ENCODE results near the gene TBC1D10A.

TBC1D10A gene

DNA sequence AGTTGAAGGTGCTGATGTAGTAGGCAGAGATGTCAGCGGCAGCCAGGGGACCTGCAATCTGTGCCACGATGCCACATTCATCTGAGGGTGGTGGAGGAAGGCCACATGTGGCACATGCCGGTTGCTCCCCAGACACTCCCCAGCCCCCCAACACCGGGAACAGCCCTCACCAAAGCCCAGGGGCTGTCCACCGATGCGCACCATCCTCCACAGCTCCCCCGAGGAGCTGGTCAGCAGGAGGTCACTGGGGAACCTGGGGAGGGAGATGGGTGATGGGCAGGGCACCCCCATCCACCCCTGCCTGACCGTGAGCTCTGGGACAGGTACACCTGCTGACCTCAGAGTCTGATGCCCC lies 40.9 kb downstream of the TBC1D10A start:
- no peak for DNase-seq (ENCODE audit: low spot score)

DNA sequence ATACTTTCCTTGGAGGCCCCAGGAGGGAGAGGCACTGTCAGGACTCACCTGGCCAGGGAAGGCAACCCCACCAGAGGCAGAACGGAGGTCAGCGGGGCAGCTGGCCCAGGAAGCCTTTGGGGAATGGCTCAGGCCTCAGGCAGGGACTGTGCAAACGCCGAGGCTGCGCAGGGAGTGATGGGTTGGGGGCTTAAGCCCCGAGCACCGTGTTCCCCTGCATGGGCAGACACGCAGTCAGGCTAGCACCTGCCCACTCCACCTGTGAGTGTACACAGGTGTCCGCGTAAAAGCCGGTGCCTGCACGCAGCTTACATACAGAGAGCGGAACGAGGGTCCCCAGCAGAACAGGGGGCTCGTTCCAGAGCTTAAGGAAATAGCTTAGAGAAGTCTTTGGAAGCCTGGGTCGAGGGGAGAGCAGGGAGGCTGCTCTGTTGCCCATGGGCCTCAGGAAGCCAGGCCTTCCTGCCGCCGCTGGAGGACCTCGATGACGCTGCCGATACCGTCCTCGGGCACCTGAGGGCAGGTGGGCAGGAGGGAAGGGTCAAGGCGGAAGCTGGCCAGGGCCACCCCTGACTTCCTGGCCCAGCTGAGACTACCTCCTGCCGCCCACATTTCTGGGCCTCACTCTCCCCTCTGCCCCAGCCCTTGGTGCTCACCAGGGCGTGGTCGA lies 41.4 kb downstream of the TBC1D10A start:
- DNase-seq (ENCODE audit: low spot score), result no peak

- no peak for DNase-seq (ENCODE audit: low spot score)
Measured at GRCh38 chr22:30284666-30285065, 42.1 kb downstream of the TBC1D10A start.

GRCh38 chr22:30284172-30284571 lies 42.6 kb downstream of the TBC1D10A start:
- DNase-seq (ENCODE audit: low spot score), result no peak

DNA sequence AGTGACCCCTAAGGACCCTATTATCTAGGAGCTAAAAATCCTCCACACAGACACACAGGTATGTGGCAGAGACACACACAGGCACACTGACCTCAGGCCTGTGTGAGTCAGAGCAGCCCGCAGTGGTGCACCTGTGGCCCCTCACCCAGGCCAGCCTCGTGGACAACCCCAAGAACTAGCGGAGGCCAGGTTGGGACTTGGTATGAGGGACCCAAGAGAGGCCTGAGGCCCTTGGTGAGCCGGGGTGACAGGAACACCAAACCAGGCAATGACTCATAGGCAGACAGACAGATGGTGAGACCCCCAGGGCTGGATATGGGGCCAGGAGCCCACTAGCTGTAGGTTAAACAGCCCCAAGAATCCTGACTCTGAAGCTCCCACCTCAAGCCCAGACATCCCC lies 43.4 kb downstream of the TBC1D10A start:
- DNase-seq (ENCODE audit: low spot score), result no peak

GRCh38 chr22:30282616-30283046 lies 44.1 kb downstream of the TBC1D10A start:
- DNase-seq (ENCODE audit: low spot score), result no peak

GRCh38 chr22:30280505-30280904 lies 46.2 kb downstream of the TBC1D10A start:
- DNase-seq (ENCODE audit: low spot score), result no peak

DNA sequence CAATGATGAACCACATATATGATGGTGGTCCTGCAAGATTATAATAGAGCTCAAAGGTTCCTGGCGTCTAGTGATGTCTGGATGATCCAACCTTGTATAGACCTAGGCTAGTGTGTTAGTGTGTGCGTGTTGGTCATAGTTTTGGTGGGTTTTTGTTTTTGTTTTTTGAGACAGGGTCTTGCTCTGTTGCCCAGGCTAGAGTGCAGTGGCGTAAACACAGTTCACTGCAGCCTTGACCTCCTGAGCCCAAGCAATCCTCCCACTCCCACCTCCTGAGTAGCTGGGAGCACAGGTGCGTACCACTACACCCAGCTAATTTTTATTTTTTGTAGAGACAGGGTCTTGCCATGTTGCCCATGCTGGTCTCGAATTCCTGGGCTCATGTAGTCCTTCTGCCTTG lies 46.8 kb downstream of the TBC1D10A start:
- no peak for DNase-seq (ENCODE audit: low spot score)

GRCh38 chr22:30279046-30279788 lies 47.5 kb downstream of the TBC1D10A start:
- no peak for DNase-seq (ENCODE audit: low spot score)

- peak; percentile 53 for DNase-seq (ENCODE audit: low spot score)
Measured at GRCh38 chr22:30277547-30278344, 49.0 kb downstream of the TBC1D10A start.

GRCh38 chr22:30276039-30276438 lies 50.7 kb downstream of the TBC1D10A start:
- no peak for DNase-seq (ENCODE audit: low spot score)

DNA sequence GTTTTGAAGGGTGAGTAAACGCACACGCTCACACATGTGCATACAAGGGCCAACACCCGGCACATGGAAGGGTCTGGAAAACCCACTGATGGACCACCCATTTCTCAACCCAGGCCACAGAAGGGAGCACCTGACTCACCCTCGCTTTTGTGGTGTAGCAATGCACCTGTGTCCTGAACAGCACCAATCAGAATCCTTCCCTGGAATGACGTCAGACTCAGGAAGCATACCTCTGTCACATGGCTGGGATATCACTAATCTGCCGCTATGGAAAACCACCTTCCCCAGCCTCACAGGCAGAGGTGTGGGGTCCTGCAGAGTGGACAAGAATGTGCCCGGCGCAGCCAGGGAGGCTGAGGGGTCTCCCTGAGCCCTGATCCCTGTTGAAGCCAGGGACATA lies 51.1 kb downstream of the TBC1D10A start:
- DNase-seq (ENCODE audit: low spot score), result no peak

- DNase-seq (ENCODE audit: low spot score), result no peak
Measured at GRCh38 chr22:30274437-30274812, 52.3 kb downstream of the TBC1D10A start.

DNA sequence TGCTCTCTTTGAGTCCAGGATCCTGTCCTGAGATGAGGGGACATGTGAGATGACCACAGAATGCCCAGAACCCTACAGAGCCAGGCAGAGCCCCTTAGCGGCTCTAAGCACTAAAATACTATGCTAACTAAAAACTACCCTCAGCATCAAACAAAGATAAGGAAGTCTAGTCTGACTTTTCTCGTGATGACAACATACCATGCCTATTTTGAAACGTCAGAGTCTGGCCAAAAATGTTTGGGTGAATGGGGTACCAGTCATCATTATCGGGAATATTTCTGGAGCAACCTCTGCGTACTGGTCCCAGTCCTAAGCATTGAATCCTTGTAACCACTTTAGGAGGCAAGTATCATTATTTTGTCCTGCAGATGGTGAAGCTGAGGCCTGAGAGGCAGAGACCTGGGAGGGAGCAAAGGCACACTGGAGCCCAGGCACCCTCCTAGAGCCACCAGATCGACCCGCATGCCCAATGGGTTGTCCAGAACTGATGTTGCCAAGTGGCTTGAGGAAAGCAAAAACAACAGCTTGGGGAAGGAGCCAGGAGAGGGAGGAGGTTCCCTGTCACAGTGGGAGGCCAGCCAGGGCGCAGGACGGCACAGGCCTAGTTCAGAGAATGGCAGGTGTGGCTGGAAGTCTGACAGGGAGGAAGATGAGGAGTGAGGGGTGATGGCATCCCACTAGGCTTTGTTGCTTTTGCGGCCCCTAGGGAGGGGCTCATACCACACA lies 52.9 kb downstream of the TBC1D10A start:
- no peak for DNase-seq (ENCODE audit: low spot score)

DNA sequence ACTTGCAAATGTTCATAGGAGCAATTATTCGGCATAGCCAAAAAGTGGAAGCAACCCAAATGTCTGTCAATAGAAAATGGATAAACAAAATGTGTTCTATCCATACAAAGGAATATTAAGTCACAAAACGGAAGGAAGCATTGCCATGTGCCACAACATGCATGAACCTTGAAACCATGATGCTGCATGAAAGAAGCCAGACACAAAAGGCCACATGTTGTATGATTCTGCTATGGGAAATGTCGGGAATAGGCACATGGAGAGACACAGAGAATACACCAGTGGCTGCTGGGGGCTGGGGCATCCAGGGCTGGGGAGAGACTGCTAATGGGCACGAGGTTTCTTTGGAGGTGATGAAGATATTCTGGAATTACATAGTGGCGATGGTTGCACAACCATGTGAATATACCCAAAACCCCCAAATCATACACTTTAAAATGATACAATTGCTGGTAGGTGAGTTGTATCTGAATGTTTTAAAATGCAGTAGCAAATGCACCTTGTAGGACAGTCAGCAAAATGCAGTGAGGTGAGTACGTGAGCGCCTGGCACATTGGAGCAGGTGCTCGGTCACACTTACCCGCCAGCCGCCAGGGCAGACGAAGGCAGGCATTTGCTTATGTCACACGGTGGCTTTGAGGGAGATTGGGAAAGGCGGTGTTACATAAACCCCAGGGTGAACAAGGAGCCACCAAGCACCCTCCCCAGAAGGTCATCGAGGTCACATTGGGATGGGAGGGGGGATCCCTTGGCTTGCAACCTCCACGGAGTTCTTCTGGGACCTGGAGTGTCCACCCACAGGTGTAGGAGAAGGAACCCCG lies 53.8 kb downstream of the TBC1D10A start:
- DNase-seq (ENCODE audit: low spot score), result no peak

GRCh38 chr22:30270832-30271231 lies 55.9 kb downstream of the TBC1D10A start:
- no peak for DNase-seq (ENCODE audit: low spot score)

- no peak for DNase-seq (ENCODE audit: low spot score)
Measured at GRCh38 chr22:30268331-30268730, 58.4 kb downstream of the TBC1D10A start.

DNA sequence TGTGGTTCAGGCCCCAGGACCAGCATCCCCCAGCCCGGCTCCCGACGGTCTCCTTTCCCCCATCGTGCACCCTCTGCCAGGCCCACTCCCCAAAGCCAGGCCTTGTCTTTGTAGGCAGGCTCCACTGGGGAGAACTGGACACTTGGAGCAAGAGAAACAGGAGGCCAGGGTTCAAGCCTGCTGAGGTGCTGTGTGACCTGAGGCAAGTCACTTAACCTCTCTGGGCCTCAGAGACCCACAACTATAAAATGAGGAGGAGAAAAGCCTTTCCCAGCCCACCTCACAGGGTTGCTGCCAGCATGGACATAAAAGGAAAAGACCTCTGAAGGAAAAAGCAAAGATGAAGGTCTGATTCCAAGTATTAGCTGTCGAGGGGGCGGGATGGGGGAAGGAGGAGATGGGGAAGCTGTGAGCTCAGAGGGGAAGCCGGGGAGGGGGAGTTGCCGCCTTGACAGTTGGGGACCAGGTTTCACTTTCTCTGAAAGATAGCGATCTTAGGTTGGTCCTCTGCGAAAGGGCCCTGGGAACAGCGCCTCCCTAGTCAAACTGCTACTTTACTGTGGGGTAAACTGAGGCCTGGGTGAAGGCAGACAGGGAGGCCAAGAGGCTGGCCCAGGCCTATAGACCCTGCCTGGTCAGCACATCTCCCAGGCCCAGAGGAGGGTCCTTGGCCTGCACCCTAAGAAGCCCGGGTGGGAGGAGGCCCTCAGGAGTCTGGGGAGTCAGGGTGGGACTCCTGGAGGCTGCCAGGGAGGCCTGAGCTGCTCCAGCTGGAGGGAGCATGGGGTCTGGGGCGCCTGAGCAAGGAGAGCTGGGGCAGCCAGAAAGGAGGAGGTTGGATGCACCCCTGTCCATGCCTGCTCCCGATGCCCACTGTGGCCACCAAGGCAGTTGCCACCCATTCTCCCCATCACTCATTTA lies 59.1 kb downstream of the TBC1D10A start:
- no peak for DNase-seq (ENCODE audit: low spot score)

GRCh38 chr22:30266445-30267381 lies 60.0 kb downstream of the TBC1D10A start, which contains the start of gene OSM:
Gene OSM, minus strand, starts transcription at chr22:30266851. Its CDS starts 52 bp downstream, at chr22:30266799.
- no peak for DNase-seq (ENCODE audit: low spot score)

Measured in hepatic stellate cell (primary cell).